ENCODE measurements around the gene CD96.

- TF ChIP-seq CTCF (IDR thresholded peaks at IDR 0.05) = no peak
- TF ChIP-seq POLR2A (IDR thresholded peaks at IDR 0.05) = no peak
These were observed 73.9 kb downstream of the CD96 start for GRCh38 chr3:111615880-111616279.

Measured in body of pancreas (tissue), 4 donors.